B cell (primary cell): ENCODE results near the gene RNF149.

ENCODE experiments used
- EZH2 ChIP-seq: IDR thresholded peaks from 2 replicates; pipeline ENCODE4 v1.6.1; 2012; ENCODE audit warnings: borderline replicate concordance, low read depth, mild to moderate bottlenecking, moderate library complexity, low read length; ENCODE audit not compliant: insufficient read depth, poor library complexity, severe bottlenecking
- TF ChIP-seq, protein P1 (sequence below): fragments of 200-600 bp; IDR thresholded peaks from one replicate; pipeline ENCODE4 v1.8.0; 2022; ENCODE audit warnings: antibody characterized with exemption, mild to moderate bottlenecking

DNA sequence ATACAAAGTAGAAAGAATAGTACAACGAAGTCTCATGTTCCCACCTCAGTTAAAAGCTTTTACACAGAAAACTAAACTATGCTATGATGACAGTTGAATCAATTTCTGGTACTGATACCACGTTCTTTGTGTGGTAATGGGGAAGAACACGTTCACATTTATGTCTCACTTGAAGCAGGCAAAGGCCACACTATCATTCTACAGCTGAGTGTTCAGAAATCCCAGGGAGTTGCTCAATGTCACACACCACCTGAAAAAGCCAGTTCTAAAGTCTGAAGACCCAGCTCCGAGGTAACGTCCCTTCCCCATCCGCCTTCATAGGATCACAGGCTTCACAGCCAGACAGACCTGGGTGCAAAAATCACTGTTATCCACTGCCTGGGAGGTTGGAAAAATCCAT is 8.9 kb downstream of the RNF149 start:
- TF ChIP-seq, protein P1, sequence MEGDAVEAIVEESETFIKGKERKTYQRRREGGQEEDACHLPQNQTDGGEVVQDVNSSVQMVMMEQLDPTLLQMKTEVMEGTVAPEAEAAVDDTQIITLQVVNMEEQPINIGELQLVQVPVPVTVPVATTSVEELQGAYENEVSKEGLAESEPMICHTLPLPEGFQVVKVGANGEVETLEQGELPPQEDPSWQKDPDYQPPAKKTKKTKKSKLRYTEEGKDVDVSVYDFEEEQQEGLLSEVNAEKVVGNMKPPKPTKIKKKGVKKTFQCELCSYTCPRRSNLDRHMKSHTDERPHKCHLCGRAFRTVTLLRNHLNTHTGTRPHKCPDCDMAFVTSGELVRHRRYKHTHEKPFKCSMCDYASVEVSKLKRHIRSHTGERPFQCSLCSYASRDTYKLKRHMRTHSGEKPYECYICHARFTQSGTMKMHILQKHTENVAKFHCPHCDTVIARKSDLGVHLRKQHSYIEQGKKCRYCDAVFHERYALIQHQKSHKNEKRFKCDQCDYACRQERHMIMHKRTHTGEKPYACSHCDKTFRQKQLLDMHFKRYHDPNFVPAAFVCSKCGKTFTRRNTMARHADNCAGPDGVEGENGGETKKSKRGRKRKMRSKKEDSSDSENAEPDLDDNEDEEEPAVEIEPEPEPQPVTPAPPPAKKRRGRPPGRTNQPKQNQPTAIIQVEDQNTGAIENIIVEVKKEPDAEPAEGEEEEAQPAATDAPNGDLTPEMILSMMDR: no peak
- no peak for TF ChIP-seq EZH2
